Natural killer cell (primary cell): Measurements from ENCODE around the gene ADGRD1. TPM values are rescaled to one million over a fixed set of nuclear protein-coding genes. Genes with fewer than 3 reads are reported as not detected.

Experiments used
- ATAC-seq, 3 donors: fragments of 150-1000 bp in 2 of 3; fragments of 200-7000 bp in 1 of 3; cut with Tn5 transposase; 1 replicate in 1 of 3; 2 replicates in 2 of 3; pipeline ENCODE4 v1.10.0; 2021; ENCODE audit warnings: mild to moderate bottlenecking in 2 of 3, moderate library complexity in 2 of 3
- DNase-seq, 2 donors: peaks; one replicate each; pipeline versions ENCODE4 v3.0.0 to v3.0.0-alpha.2; 2013 to 2021; ENCODE audit warnings: mixed read lengths in 1 of 2
- H3K27ac ChIP-seq: one replicate; pipeline ENCODE4 v1.5.1; 2013; ENCODE audit warnings: mild to moderate bottlenecking, low read length
- H3K27me3 ChIP-seq: one replicate; pipeline ENCODE4 v1.6.1; 2013; ENCODE audit warnings: low read length; ENCODE audit not compliant: control insufficient read depth, insufficient read depth
- H3K36me3 ChIP-seq: one replicate; pipeline ENCODE4 v1.6.1; 2013; ENCODE audit warnings: low read length; ENCODE audit not compliant: control insufficient read depth, insufficient read depth
- H3K4me1 ChIP-seq: one replicate; pipeline ENCODE4 v1.6.1; 2013; ENCODE audit warnings: low read length; ENCODE audit not compliant: control insufficient read depth, insufficient read depth
- H3K4me3 ChIP-seq: one replicate; pipeline ENCODE4 v1.5.1; 2013; ENCODE audit warnings: low read length
- H3K9me3 ChIP-seq: one replicate; pipeline ENCODE4 v1.6.1; 2013; ENCODE audit warnings: low read length; ENCODE audit not compliant: control insufficient read depth, insufficient read depth
- H3K27ac Mint-ChIP-seq, 2 donors: one replicate each; pipeline ENCODE4 v1.8.0; 2022; ENCODE audit warnings: mild to moderate bottlenecking in 2 of 2, mixed read lengths in 2 of 2, moderate library complexity in 1 of 2
- H3K27me3 Mint-ChIP-seq, 2 donors: one replicate each; pipeline ENCODE4 v1.8.0; 2022; ENCODE audit warnings: low read depth in 2 of 2, mixed read lengths in 2 of 2
- H3K36me3 Mint-ChIP-seq: one replicate; pipeline ENCODE4 v1.8.0; 2022; ENCODE audit warnings: mixed read lengths
- H3K4me1 Mint-ChIP-seq, 2 donors: one replicate each; pipeline ENCODE4 v1.8.0; 2022; ENCODE audit warnings: mixed read lengths in 2 of 2
- H3K4me3 Mint-ChIP-seq: one replicate; pipeline ENCODE4 v1.8.0; 2022; ENCODE audit warnings: mild to moderate bottlenecking, moderate library complexity, mixed read lengths
- H3K9me3 Mint-ChIP-seq, 2 donors: one replicate each; pipeline ENCODE4 v1.8.0; 2022; ENCODE audit warnings: mixed read lengths in 2 of 2
- CTCF ChIP-seq: fragments of 200-600 bp; IDR thresholded peaks from one replicate; pipeline ENCODE4 v1.8.0; 2022; ENCODE audit warnings: antibody characterized with exemption
- WGBS: methylation state at CpG from one replicate; pipeline ENCODE4 v1.1.7; 2013; ENCODE audit warnings: missing lambda C conversion rate; ENCODE audit not compliant: insufficient coverage; 5-methylcytosine and 5-hydroxymethylcytosine counted together
- intact Hi-C: fragments of 100-400 bp; cut with micrococcal nuclease; formaldehyde crosslinking; loops from one replicate; pipeline ENCODE4 v1.14.2; 2022
- total RNA-seq, 4 donors: library from RNA; stranded (reverse); fragments of 120-200 nt in 1 of 4; gene quantifications; one replicate each; pipeline versions ENCODE4 v1.2.3 to v1.2.4, GENCODE V29; 2013 to 2022

ADGRD1 gene
- total RNA-seq, 3 donors from 2014 or later (not counting 1 experiment from before 2014, with no cell fraction given) = 0.50 to 3.9 (median 1.4) TPM

GRCh38 chr12:131038961-131039950, 85.5 kb downstream of the ADGRD1 start:
- peaks cover 5 to 6% of the 10 kb centered on the region in 2 donors for H3K4me1 Mint-ChIP-seq
- no peaks in the 10 kb centered on the region for H3K27me3 ChIP-seq
- no peaks in the 10 kb centered on the region for H3K9me3 ChIP-seq
- no peaks in the 10 kb centered on the region for H3K27me3 Mint-ChIP-seq
- intact Hi-C loops = no loop called here
- H3K36me3 ChIP-seq = no peaks in the 10 kb centered on the region
- H3K27ac ChIP-seq = no peak overlapping the region
- peaks cover 19% of the 10 kb centered on the region for H3K4me1 ChIP-seq
- no peak for TF ChIP-seq CTCF
- no peak for DNase-seq
- 92% methylated on average over 35 of the region's 35 CpGs for WGBS
- H3K4me3 ChIP-seq = no peak overlapping the region
- H3K36me3 Mint-ChIP-seq = no peaks in the 10 kb centered on the region
- no peak overlapping the region for H3K27ac Mint-ChIP-seq
- no peaks in the 10 kb centered on the region for H3K9me3 Mint-ChIP-seq
- H3K4me3 Mint-ChIP-seq = no peak overlapping the region
- no peak for ATAC-seq

- H3K27me3 Mint-ChIP-seq = no peaks in the 10 kb centered on the region
- peaks cover 0 to 6% of the 10 kb centered on the region in 2 donors for H3K4me1 Mint-ChIP-seq
- no peak for TF ChIP-seq CTCF
- H3K4me3 Mint-ChIP-seq = no peak overlapping the region
- intact Hi-C loops = no loop called here
- no peak overlapping the region for H3K27ac ChIP-seq
- ATAC-seq = no peak
- H3K4me3 ChIP-seq = no peak overlapping the region
- 84% methylated on average over 11 of the region's 11 CpGs for WGBS
- no peaks in the 10 kb centered on the region for H3K27me3 ChIP-seq
- no peak overlapping the region for H3K27ac Mint-ChIP-seq
- no peak for DNase-seq
- no peaks in the 10 kb centered on the region for H3K9me3 Mint-ChIP-seq
- H3K9me3 ChIP-seq = no peaks in the 10 kb centered on the region
- H3K36me3 Mint-ChIP-seq = no peaks in the 10 kb centered on the region
- H3K36me3 ChIP-seq = no peaks in the 10 kb centered on the region
- peaks cover 9% of the 10 kb centered on the region for H3K4me1 ChIP-seq
These were observed 86.8 kb downstream of the ADGRD1 start for GRCh38 chr12:131040491-131040890.

GRCh38 chr12:131041216-131041967, 87.7 kb downstream of the ADGRD1 start:
- no peak for DNase-seq
- H3K36me3 Mint-ChIP-seq = no peaks in the 10 kb centered on the region
- Histone ChIP-seq H3K4me3 (no peak overlapping the region), H3K27me3 (no peaks in the 10 kb centered on the region), H3K9me3 (no peaks in the 10 kb centered on the region), H3K4me1 (peaks cover 2% of the 10 kb centered on the region), H3K27ac (no peak overlapping the region), H3K36me3 (no peaks in the 10 kb centered on the region)
- no peaks in the 10 kb centered on the region for H3K9me3 Mint-ChIP-seq
- peaks cover 0 to 6% of the 10 kb centered on the region in 2 donors for H3K4me1 Mint-ChIP-seq
- no peaks in the 10 kb centered on the region for H3K27me3 Mint-ChIP-seq
- 85% methylated on average over 20 of the region's 20 CpGs for WGBS
- no peak for TF ChIP-seq CTCF
- no peak overlapping the region for H3K27ac Mint-ChIP-seq
- ATAC-seq = no peak
- intact Hi-C loops = no loop called here
- H3K4me3 Mint-ChIP-seq = no peak overlapping the region
